SU-DHL-6 (cell line): Measurements from ENCODE around the gene MT1G.
"Not testable (repeated sequence)": the region's sequence is repeated elsewhere in the genome, so short reads cannot be mapped to it uniquely, and the experiment has no call there.

Experiments used
- H2AFZ ChIP-seq: fragments of 200-600 bp; sonication (generic); 2 replicates; pipeline ENCODE4 v1.6.1; 2014; ENCODE audit warnings: low read depth, mild to moderate bottlenecking, moderate library complexity, mixed read lengths, antibody characterized with exemption, low read length; ENCODE audit not compliant: severe bottlenecking
- H3F3A ChIP-seq: fragments of 200-600 bp; shearing (Covaris generic); 2 replicates; pipeline ENCODE4 v1.6.0; 2016; ENCODE audit warnings: antibody characterized with exemption, mild to moderate bottlenecking; ENCODE audit not compliant: insufficient read depth
- H3K27ac ChIP-seq: fragments of 200-600 bp; sonication (generic); 2 replicates; pipeline ENCODE4 v1.5.1; 2016; ENCODE audit warnings: low read depth, mild to moderate bottlenecking, low read length, moderate library complexity, mixed read lengths
- H3K27me3 ChIP-seq: fragments of 200-600 bp; sonication (generic), shearing (Covaris generic); 2 replicates; pipeline ENCODE4 v1.6.0; 2014; ENCODE audit warnings: mild to moderate bottlenecking, low read length
- H3K36me3 ChIP-seq: fragments of 200-600 bp; sonication (generic); 2 replicates; pipeline ENCODE4 v1.6.1; 2014; ENCODE audit warnings: mild to moderate bottlenecking, low read length, mixed read lengths
- H3K4me2 ChIP-seq: fragments of 300-600, 200-600 bp; shearing (Covaris generic), sonication (generic); 2 replicates; pipeline ENCODE4 v1.6.0; 2014; ENCODE audit warnings: low read length, low read depth, mild to moderate bottlenecking; ENCODE audit not compliant: poor library complexity, severe bottlenecking
- H3K4me3 ChIP-seq: fragments of 200-600 bp; sonication (generic); 2 replicates; pipeline ENCODE4 v1.5.1; 2014; ENCODE audit warnings: antibody characterized with exemption, low read length, mild to moderate bottlenecking, mixed read lengths; ENCODE audit not compliant: insufficient read depth, poor library complexity, severe bottlenecking
- H3K79me2 ChIP-seq: fragments of 200-600 bp; sonication (generic); 2 replicates; pipeline ENCODE4 v1.6.1; 2014; ENCODE audit warnings: mild to moderate bottlenecking, low read length, moderate library complexity; ENCODE audit not compliant: insufficient read depth
- H3K9ac ChIP-seq: fragments of 200-600 bp; sonication (generic); 2 replicates; pipeline ENCODE4 v1.7.0; 2014; ENCODE audit warnings: mild to moderate bottlenecking, low read length
- H3K9me2 ChIP-seq: fragments of 200-600 bp; sonication (generic); replicated peaks from 2 replicates; pipeline ENCODE4 v1.6.1; 2014; ENCODE audit warnings: low read length; ENCODE audit not compliant: insufficient read depth
- H3K9me3 ChIP-seq: fragments of 200-600 bp; sonication (generic); 2 replicates; pipeline ENCODE4 v1.6.1; 2014; ENCODE audit warnings: low read length, mixed read lengths; ENCODE audit not compliant: insufficient read depth
- H4K20me1 ChIP-seq: fragments of 200-600 bp; sonication (generic); 2 replicates; pipeline ENCODE4 v1.6.1; 2014; ENCODE audit warnings: low read depth, mild to moderate bottlenecking, antibody characterized with exemption, low read length, moderate library complexity, mixed read lengths
- CTCF ChIP-seq: fragments of 200-600 bp; sonication (generic); IDR thresholded peaks from one replicate; pipeline ENCODE4 v1.5.1; 2017; ENCODE audit warnings: antibody characterized with exemption, mild to moderate bottlenecking, low read length, moderate library complexity; ENCODE audit not compliant: insufficient read depth, poor library complexity, severe bottlenecking
- EZH2phosphoT487 ChIP-seq: fragments of 200-600 bp; sonication (generic), shearing (Covaris generic); conservative IDR thresholded peaks from 2 replicates; pipeline ENCODE4 v1.6.1; 2018; ENCODE audit warnings: mild to moderate bottlenecking, antibody characterized with exemption, low read length, moderate library complexity, mixed read lengths

The MT1G gene

GRCh38 chr16:56675685-56676210, 7.9 kb upstream of the MT1G start:
- TF ChIP-seq EZH2phosphoT487 (no peak), CTCF (no peak)
- Histone ChIP-seq H3F3A (no peaks in the 10 kb centered on the region), H4K20me1 (no peaks in the 10 kb centered on the region), H3K79me2 (no peaks in the 10 kb centered on the region), H3K4me2 (no peak overlapping the region), H2AFZ (no peak overlapping the region), H3K27ac (no peak overlapping the region), H3K36me3 (no peaks in the 10 kb centered on the region), H3K4me3 (no peak overlapping the region), H3K27me3 (no peaks in the 10 kb centered on the region), H3K9me3 (no peaks in the 10 kb centered on the region), H3K9me2 (no peaks in the 10 kb centered on the region), H3K9ac (no peak overlapping the region)

- H3K4me2 ChIP-seq, H3F3A ChIP-seq, H3K36me3 ChIP-seq, H3K27ac ChIP-seq, H4K20me1 ChIP-seq, H3K9ac ChIP-seq, H3K79me2 ChIP-seq, H3K9me3 ChIP-seq, H3K27me3 ChIP-seq, H3K4me3 ChIP-seq, H2AFZ ChIP-seq, H3K9me2 ChIP-seq: not testable (repeated sequence)
These were observed 6.7 kb upstream of the MT1G start for GRCh38 chr16:56674570-56674969.

GRCh38 chr16:56673921-56674320, 6.1 kb upstream of the MT1G start:
- Histone ChIP-seq H3K27me3 (no peaks in the 10 kb centered on the region), H4K20me1 (no peaks in the 10 kb centered on the region), H3K27ac (no peak overlapping the region), H3K36me3 (no peaks in the 10 kb centered on the region), H2AFZ (no peak overlapping the region), H3K79me2 (no peaks in the 10 kb centered on the region), H3K9me3 (no peaks in the 10 kb centered on the region), H3K4me2 (no peak overlapping the region), H3F3A (no peaks in the 10 kb centered on the region), H3K9me2 (no peaks in the 10 kb centered on the region), H3K9ac (no peak overlapping the region), H3K4me3 (no peak overlapping the region)
- TF ChIP-seq CTCF (no peak), EZH2phosphoT487 (no peak)

GRCh38 chr16:56672761-56673536, 5.1 kb upstream of the MT1G start:
- no peaks in the 10 kb centered on the region for H3K9me2 ChIP-seq
- TF ChIP-seq CTCF (no peak), EZH2phosphoT487 (no peak)
- no peak overlapping the region for H3K9ac ChIP-seq
- no peaks in the 10 kb centered on the region for H3K36me3 ChIP-seq
- H4K20me1 ChIP-seq = no peaks in the 10 kb centered on the region
- H3K4me2 ChIP-seq = no peak overlapping the region
- H3K27ac ChIP-seq = no peak overlapping the region
- no peak overlapping the region for H3K4me3 ChIP-seq
- H3K79me2 ChIP-seq = no peaks in the 10 kb centered on the region
- H3F3A ChIP-seq = no peaks in the 10 kb centered on the region
- H3K9me3 ChIP-seq = no peaks in the 10 kb centered on the region
- no peak overlapping the region for H2AFZ ChIP-seq
- no peaks in the 10 kb centered on the region for H3K27me3 ChIP-seq

GRCh38 chr16:56672171-56672570, 4.3 kb upstream of the MT1G start:
- H3K36me3 ChIP-seq, H4K20me1 ChIP-seq, H3K9me2 ChIP-seq, H3K9ac ChIP-seq, H3K4me3 ChIP-seq, H3K4me2 ChIP-seq, H3K9me3 ChIP-seq, H3K79me2 ChIP-seq, H3K27me3 ChIP-seq, H2AFZ ChIP-seq, H3K27ac ChIP-seq, H3F3A ChIP-seq: not testable (repeated sequence)
